HCT116 (cell line): Measurements from ENCODE around the gene PBX1. TPM values are rescaled to one million over a fixed set of nuclear protein-coding genes. Genes with fewer than 3 reads are reported as not detected.

Source experiments
- ATAC-seq: fragments of 200-7000 bp; cut with Tn5 transposase; 2 replicates; pipeline ENCODE4 v1.9.1; 2020; ENCODE audit warnings: mild to moderate bottlenecking, moderate library complexity
- BruUV-seq: library from RNA; stranded (reverse); fragments of 400-500 nt; replicated peaks from 2 replicates; lab custom pipeline; 2021; lab: Mats Ljungman, UMichigan
- CTCF ChIA-PET: fragments of 300-600 bp; sonication (Branson Sonifier 250); formaldehyde crosslinking; loops from one replicate; lab custom pipeline; 2021; ENCODE audit warnings: antibody characterized with exemption; lab: Charles Lee
- POLR2A ChIA-PET: fragments of 300-600, 350-600 bp; sonication (Branson Sonifier 250); formaldehyde crosslinking; loops from one replicate; lab custom pipeline; 2021; ENCODE audit warnings: antibody characterized with exemption; lab: Charles Lee
- RAD21 ChIA-PET, 2 experiments: fragments of 300-600 bp; sonication (Branson Sonifier 250); formaldehyde crosslinking; loops; one replicate each; lab custom pipeline; 2023; ENCODE audit warnings: low total read pairs in 2 of 2; ENCODE audit not compliant: uncharacterized antibody in 2 of 2, unreplicated experiment in 2 of 2, low non-redundant PET in 1 of 2; lab: Charles Lee
- DNase-seq: peaks from one replicate; pipeline ENCODE4 v3.0.0-alpha.2; 2010; ENCODE audit warnings: low read depth, low spot score
- H2AFZ ChIP-seq: fragments of 200-600 bp; shearing (Covaris generic), sonication (generic); 2 replicates; pipeline ENCODE4 v1.6.1; 2017; ENCODE audit warnings: low read depth, mixed run types, mixed read lengths, antibody characterized with exemption, low read length; ENCODE audit not compliant: poor library complexity, severe bottlenecking
- H3K27ac ChIP-seq: 2 replicates; pipeline ENCODE4 v1.5.1; 2012; ENCODE audit warnings: low read depth, low read length
- H3K27me3 ChIP-seq: fragments of 200-600 bp; sonication (generic); 2 replicates; pipeline ENCODE4 v1.6.1; 2016; ENCODE audit warnings: mixed run types, low read length, mixed read lengths; ENCODE audit not compliant: insufficient read depth
- H3K36me3 ChIP-seq, 2 experiments: fragments of 200-500 bp in 1 of 2; fragments of 200-600 bp in 1 of 2; sonication (Bioruptor generic) in 1 of 2; sonication (generic) in 1 of 2; 2 replicates each; pipeline versions ENCODE4 v1.5.1 to v1.6.1; 2014 to 2016; ENCODE audit warnings: low read length in 2 of 2, inconsistent platforms in 1 of 2, mixed read lengths in 1 of 2, mixed run types in 1 of 2; ENCODE audit not compliant: insufficient read depth in 2 of 2, control insufficient read depth in 1 of 2
- H3K4me1 ChIP-seq, 2 experiments: fragments of 200-600 bp in 1 of 2; sonication (generic) in 1 of 2; 2 replicates each; pipeline versions ENCODE4 v1.5.1 to v1.6.1; 2012 to 2017; ENCODE audit warnings: low read length in 2 of 2, inconsistent platforms in 1 of 2, mild to moderate bottlenecking in 1 of 2, mixed read lengths in 1 of 2, mixed run types in 1 of 2, moderate library complexity in 1 of 2; ENCODE audit not compliant: insufficient read depth in 2 of 2, control insufficient read depth in 1 of 2
- H3K4me2 ChIP-seq: fragments of 200-600 bp; sonication (generic); 2 replicates; pipeline ENCODE4 v1.6.1; 2017; ENCODE audit warnings: mixed run types, low read length, mixed read lengths
- H3K4me3 ChIP-seq, 2 experiments: fragments of 200-600 bp in 1 of 2; sonication (generic) in 1 of 2; replicated peaks in 1 of 2; 2 replicates each; pipeline ENCODE4 v1.5.1; 2011 to 2016; ENCODE audit warnings: low read length in 2 of 2, control low read depth in 1 of 2, low read depth in 1 of 2, mild to moderate bottlenecking in 1 of 2, mixed read lengths in 1 of 2, mixed run types in 1 of 2
- H3K79me2 ChIP-seq: fragments of 200-600 bp; sonication (generic); 2 replicates; pipeline ENCODE4 v1.6.1; 2017; ENCODE audit warnings: mild to moderate bottlenecking, mixed run types, low read length, moderate library complexity, mixed read lengths; ENCODE audit not compliant: insufficient read depth
- H3K9ac ChIP-seq: fragments of 200-600 bp; sonication (generic); 2 replicates; pipeline ENCODE4 v1.6.1; 2016; ENCODE audit warnings: low read length, mixed read lengths
- H3K9me2 ChIP-seq: fragments of 200-600 bp; sonication (generic), shearing (Covaris generic); 2 replicates; pipeline ENCODE4 v1.6.1; 2017; ENCODE audit warnings: mixed run types, mild to moderate bottlenecking, moderate library complexity; ENCODE audit not compliant: insufficient read depth
- H3K9me3 ChIP-seq, 2 experiments: fragments of 200-500 bp in 1 of 2; fragments of 200-600 bp in 1 of 2; sonication (Bioruptor generic) in 1 of 2; sonication (generic) in 1 of 2; 2 replicates each; pipeline ENCODE4 v1.6.1; 2014 to 2017; ENCODE audit warnings: low read length in 2 of 2, mixed read lengths in 2 of 2, inconsistent platforms in 1 of 2, low read depth in 1 of 2, mild to moderate bottlenecking in 1 of 2, mixed run types in 1 of 2, moderate library complexity in 1 of 2; ENCODE audit not compliant: control insufficient read depth in 1 of 2, insufficient read depth in 1 of 2
- H4K20me1 ChIP-seq: fragments of 200-600 bp; sonication (generic), shearing (Covaris generic); 2 replicates; pipeline ENCODE4 v1.6.1; 2017; ENCODE audit warnings: mixed run types, mild to moderate bottlenecking, moderate library complexity; ENCODE audit not compliant: insufficient read depth
- ATF3 ChIP-seq: IDR thresholded peaks from 2 replicates; pipeline ENCODE4 v1.6.1; 2012
- CEBPB ChIP-seq: IDR thresholded peaks from 2 replicates; pipeline ENCODE4 v1.6.1; 2012; ENCODE audit warnings: low read depth
- CTCF ChIP-seq, 3 experiments: fragments of 200-600 bp in 1 of 3; sonication (generic) in 1 of 3; IDR thresholded peaks in 2 of 3; conservative IDR thresholded peaks in 1 of 3; 2 replicates each; pipeline ENCODE4 v1.5.1; 2012 to 2017; ENCODE audit warnings: low read depth in 2 of 3, low read length in 2 of 3, antibody characterized with exemption in 1 of 3, borderline replicate concordance in 1 of 3, control low read depth in 1 of 3, mild to moderate bottlenecking in 1 of 3, mixed read lengths in 1 of 3, mixed run types in 1 of 3, moderate library complexity in 1 of 3; ENCODE audit not compliant: insufficient read depth in 1 of 3
- EGR1 ChIP-seq: IDR thresholded peaks from 2 replicates; pipeline ENCODE4 v1.6.1; 2012; ENCODE audit warnings: low read depth
- ELF1 ChIP-seq: IDR thresholded peaks from 2 replicates; pipeline ENCODE4 v1.6.1; 2012; ENCODE audit warnings: low read depth, borderline replicate concordance
- EZH2 ChIP-seq: fragments of 200-600 bp; sonication (generic); IDR thresholded peaks from 2 replicates; pipeline ENCODE4 v1.6.1; 2017; ENCODE audit warnings: antibody characterized with exemption, mixed run types
- EZH2phosphoT487 ChIP-seq: fragments of 200-600 bp; IDR thresholded peaks from 2 replicates; pipeline ENCODE4 v1.6.1; 2018; ENCODE audit warnings: antibody characterized with exemption, borderline replicate concordance
- FOSL1 ChIP-seq: IDR thresholded peaks from 2 replicates; pipeline ENCODE4 v1.6.1; 2012; ENCODE audit warnings: low read depth
- JUND ChIP-seq: IDR thresholded peaks from 2 replicates; pipeline ENCODE4 v1.6.1; 2012
- POLR2A ChIP-seq: IDR thresholded peaks from 2 replicates; pipeline ENCODE4 v1.7.0; 2011; ENCODE audit warnings: borderline replicate concordance; ENCODE audit not compliant: insufficient read depth, insufficient read length; ENCODE audit errors: extremely low read depth
- RAD21 ChIP-seq: IDR thresholded peaks from 2 replicates; pipeline ENCODE4 v1.6.1; 2012; ENCODE audit warnings: low read depth, mild to moderate bottlenecking
- SIN3A ChIP-seq: IDR thresholded peaks from 2 replicates; pipeline ENCODE4 v1.6.1; 2012; ENCODE audit warnings: low read depth
- SP1 ChIP-seq: IDR thresholded peaks from 2 replicates; pipeline ENCODE4 v1.6.1; 2012; ENCODE audit warnings: low read depth
- YY1 ChIP-seq: IDR thresholded peaks from 2 replicates; pipeline ENCODE4 v1.6.1; 2011; ENCODE audit warnings: low read length, low read depth, moderate library complexity, mild to moderate bottlenecking; ENCODE audit not compliant: insufficient replicate concordance; ENCODE audit errors: extremely low read depth
- ZBTB33 ChIP-seq: IDR thresholded peaks from 2 replicates; pipeline ENCODE4 v1.6.1; 2011; ENCODE audit warnings: mild to moderate bottlenecking, low read length, moderate library complexity; ENCODE audit not compliant: insufficient replicate concordance; ENCODE audit errors: extremely low read depth
- ZFX ChIP-seq: fragments of 450-650 bp; IDR thresholded peaks from 2 replicates; pipeline ENCODE4 v1.6.1; 2017
- ZNF274 ChIP-seq: fragments of 200-500 bp; sonication (Bioruptor generic); IDR thresholded peaks from 2 replicates; pipeline ENCODE4 v1.6.1; 2014; ENCODE audit warnings: mild to moderate bottlenecking, low read depth, low read length, inconsistent platforms
- intact Hi-C: fragments of 100-400 bp; cut with micrococcal nuclease; formaldehyde crosslinking; loops from 2 replicates; pipeline ENCODE4 v1.10.0; 2022
- total RNA-seq: library from RNA; stranded (reverse); gene quantifications from one replicate; pipeline ENCODE4 v1.2.1, GENCODE V29; 2021; ENCODE audit not compliant: unreplicated experiment
- TF ChIP-seq, protein P1 (sequence below): IDR thresholded peaks from 2 replicates; pipeline ENCODE4 v1.6.1; 2012; ENCODE audit warnings: low read depth
- TF ChIP-seq, protein P2 (sequence below): IDR thresholded peaks from 2 replicates; pipeline ENCODE4 v1.6.1; 2012

The PBX1 gene
- total RNA-seq, 1 experiment from 2014 or later, result 29.6 TPM

DNA sequence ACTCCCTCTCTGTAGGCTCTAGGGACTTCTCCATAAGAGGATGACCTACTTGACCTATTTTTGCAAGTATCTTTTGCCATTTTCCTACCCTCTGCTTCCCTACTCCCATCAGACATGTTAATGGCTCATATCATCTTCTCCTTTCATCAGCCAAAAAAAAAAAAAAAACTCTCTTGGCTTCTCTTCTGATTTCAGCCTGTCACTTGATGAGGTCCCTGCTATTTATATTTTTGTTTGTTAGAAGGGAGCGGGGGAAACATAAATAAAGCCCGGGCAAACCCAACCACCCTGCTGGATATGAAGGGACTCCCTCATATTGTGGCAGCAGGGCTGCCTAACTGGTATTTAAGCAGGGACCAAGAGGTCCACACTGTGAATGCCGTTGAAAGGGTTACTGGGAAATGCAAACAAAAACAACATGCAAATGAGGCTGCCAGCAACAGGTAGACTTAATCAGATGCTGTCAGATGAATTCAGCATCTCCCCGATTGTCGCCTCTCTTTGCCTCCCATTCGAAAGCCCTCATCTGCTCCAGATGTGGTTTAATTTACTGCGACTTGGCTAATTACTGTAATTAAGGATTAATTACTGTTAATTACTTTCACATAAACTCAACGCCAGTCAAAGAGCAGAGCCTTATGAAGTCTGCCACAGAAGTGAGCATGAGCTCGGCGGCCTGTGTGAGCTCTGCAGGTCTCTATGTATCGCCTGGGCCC lies 172.3 kb downstream of the PBX1 start:
- DNase-seq (no peak), ATAC-seq (no peak)
- Histone ChIP-seq H2AFZ (no peak overlapping the region), H3K9ac (no peak overlapping the region), H3K4me3 (no peak overlapping the region), H3K9me2 (no peaks in the 10 kb centered on the region), H3K9me3 (no peaks in the 10 kb centered on the region), H3K4me1 (peaks cover 11 to 18% of the 10 kb centered on the region in 2 experiments; a peak in 3 of 4 replicates), H3K36me3 (no peaks in the 10 kb centered on the region), H3K27me3 (no peaks in the 10 kb centered on the region), H4K20me1 (0 out of 2 replicates have a peak, but pooled peaks cover 1% of the 10 kb centered on the region), H3K27ac (no peak overlapping the region), H3K4me2 (no peak overlapping the region), H3K79me2 (no peaks in the 10 kb centered on the region)
- RAD21 ChIA-PET, result no interaction called here
- TF ChIP-seq YY1, result no peak
- TF ChIP-seq ATF3, result no peak
- TF ChIP-seq, protein P1, sequence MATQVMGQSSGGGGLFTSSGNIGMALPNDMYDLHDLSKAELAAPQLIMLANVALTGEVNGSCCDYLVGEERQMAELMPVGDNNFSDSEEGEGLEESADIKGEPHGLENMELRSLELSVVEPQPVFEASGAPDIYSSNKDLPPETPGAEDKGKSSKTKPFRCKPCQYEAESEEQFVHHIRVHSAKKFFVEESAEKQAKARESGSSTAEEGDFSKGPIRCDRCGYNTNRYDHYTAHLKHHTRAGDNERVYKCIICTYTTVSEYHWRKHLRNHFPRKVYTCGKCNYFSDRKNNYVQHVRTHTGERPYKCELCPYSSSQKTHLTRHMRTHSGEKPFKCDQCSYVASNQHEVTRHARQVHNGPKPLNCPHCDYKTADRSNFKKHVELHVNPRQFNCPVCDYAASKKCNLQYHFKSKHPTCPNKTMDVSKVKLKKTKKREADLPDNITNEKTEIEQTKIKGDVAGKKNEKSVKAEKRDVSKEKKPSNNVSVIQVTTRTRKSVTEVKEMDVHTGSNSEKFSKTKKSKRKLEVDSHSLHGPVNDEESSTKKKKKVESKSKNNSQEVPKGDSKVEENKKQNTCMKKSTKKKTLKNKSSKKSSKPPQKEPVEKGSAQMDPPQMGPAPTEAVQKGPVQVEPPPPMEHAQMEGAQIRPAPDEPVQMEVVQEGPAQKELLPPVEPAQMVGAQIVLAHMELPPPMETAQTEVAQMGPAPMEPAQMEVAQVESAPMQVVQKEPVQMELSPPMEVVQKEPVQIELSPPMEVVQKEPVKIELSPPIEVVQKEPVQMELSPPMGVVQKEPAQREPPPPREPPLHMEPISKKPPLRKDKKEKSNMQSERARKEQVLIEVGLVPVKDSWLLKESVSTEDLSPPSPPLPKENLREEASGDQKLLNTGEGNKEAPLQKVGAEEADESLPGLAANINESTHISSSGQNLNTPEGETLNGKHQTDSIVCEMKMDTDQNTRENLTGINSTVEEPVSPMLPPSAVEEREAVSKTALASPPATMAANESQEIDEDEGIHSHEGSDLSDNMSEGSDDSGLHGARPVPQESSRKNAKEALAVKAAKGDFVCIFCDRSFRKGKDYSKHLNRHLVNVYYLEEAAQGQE, result no peak
- no peak for TF ChIP-seq POLR2A
- TF ChIP-seq ZBTB33, result no peak
- no peak for TF ChIP-seq ELF1
- no peak for TF ChIP-seq ZFX
- no peak for TF ChIP-seq EZH2
- no peak for TF ChIP-seq ZNF274
- no peak for TF ChIP-seq SP1
- TF ChIP-seq EGR1, result no peak
- no peak for TF ChIP-seq FOSL1
- TF ChIP-seq EZH2phosphoT487, result no peak
- no peak for TF ChIP-seq RAD21
- no peak for TF ChIP-seq JUND
- TF ChIP-seq CEBPB, result no peak
- TF ChIP-seq SIN3A, result no peak
- TF ChIP-seq, protein P2, sequence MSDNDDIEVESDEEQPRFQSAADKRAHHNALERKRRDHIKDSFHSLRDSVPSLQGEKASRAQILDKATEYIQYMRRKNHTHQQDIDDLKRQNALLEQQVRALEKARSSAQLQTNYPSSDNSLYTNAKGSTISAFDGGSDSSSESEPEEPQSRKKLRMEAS, result no peak
- no peak for TF ChIP-seq CTCF (IDR thresholded peaks at IDR 0.05 in 2 of 3, conservative IDR thresholded peaks at IDR 0.05 in 1 of 3; ENCODE audit: borderline replicate concordance in 1 of 3, insufficient read depth in 1 of 3, low read depth in 2 of 3, low read length in 2 of 3)
- POLR2A ChIA-PET, result no interaction called here
- intact Hi-C loops, result no loop called here
- CTCF ChIA-PET, result no interaction called here
- BruUV-seq, result no TSS peak
